H1 (cell line): ENCODE measurements around the gene MBTPS1. TPM values are rescaled to one million over a fixed set of nuclear protein-coding genes. Genes with fewer than 3 reads are reported as not detected.

ENCODE experiments used
- CTCF ChIA-PET: fragments of 300-600 bp; sonication (Branson Sonifier 250); formaldehyde crosslinking; loops from one replicate; lab custom pipeline; 2021; ENCODE audit not compliant: partially characterized antibody; lab: Charles Lee
- POLR2A ChIA-PET: fragments of 300-600 bp; sonication (Branson Sonifier 250); formaldehyde crosslinking; loops from one replicate; lab custom pipeline; 2021; ENCODE audit warnings: inconsistent platforms; ENCODE audit not compliant: partially characterized antibody; lab: Charles Lee
- DNase-seq, 2 experiments: peaks; one replicate each; pipeline versions ENCODE4 v3.0.0 to v3.0.0-alpha.2; 2010 to 2022; ENCODE audit warnings: low spot score in 2 of 2, low read depth in 1 of 2, mixed read lengths in 1 of 2
- FAIRE-seq: peaks from 2 replicates; lab custom pipeline; 2011; peaks lifted over from hg19 to GRCh38; lab: Jason Lieb, UNC
- H2AFZ ChIP-seq: 2 replicates; pipeline ENCODE4 v1.8.1; 2012; ENCODE audit warnings: low read length, inconsistent platforms
- H2AK5ac ChIP-seq: 2 replicates; pipeline ENCODE4 v1.6.1; 2013; ENCODE audit warnings: low read depth, low read length
- H2BK120ac ChIP-seq: replicated peaks from 2 replicates; pipeline ENCODE3; 2013; ENCODE audit warnings: low read depth, low read length, inconsistent platforms
- H2BK12ac ChIP-seq: 2 replicates; pipeline ENCODE4 v1.6.1; 2013; ENCODE audit warnings: low read depth, low read length
- H2BK15ac ChIP-seq: 2 replicates; pipeline ENCODE4 v1.6.1; 2013; ENCODE audit warnings: low read length
- H2BK20ac ChIP-seq: 2 replicates; pipeline ENCODE4 v1.6.1; 2013; ENCODE audit warnings: low read length
- H2BK5ac ChIP-seq: 2 replicates; pipeline ENCODE4 v1.6.1; 2013; ENCODE audit warnings: low read depth, low read length
- H3K14ac ChIP-seq: 2 replicates; pipeline ENCODE4 v1.6.1; 2013; ENCODE audit warnings: inconsistent platforms; ENCODE audit not compliant: insufficient read length
- H3K18ac ChIP-seq: 2 replicates; pipeline ENCODE4 v1.6.1; 2013; ENCODE audit warnings: low read length; ENCODE audit errors: extremely low read depth
- H3K23ac ChIP-seq: 2 replicates; pipeline ENCODE4 v1.6.1; 2013; ENCODE audit warnings: inconsistent platforms; ENCODE audit not compliant: insufficient read length
- H3K23me2 ChIP-seq: 2 replicates; pipeline ENCODE4 v1.6.1; 2013; ENCODE audit warnings: low read depth, low read length
- H3K27ac ChIP-seq: 2 replicates; pipeline ENCODE4 v1.6.1; 2011; ENCODE audit warnings: low read depth, low read length, inconsistent platforms
- H3K27me3 ChIP-seq, 4 experiments: replicated peaks in 1 of 4; 1 replicate in 1 of 4; 2 replicates in 3 of 4; pipeline versions ENCODE4 v1.6.1 to v1.8.1; 2011 to 2013; ENCODE audit warnings: low read length in 3 of 4, mild to moderate bottlenecking in 3 of 4, inconsistent platforms in 2 of 4, mixed read lengths in 2 of 4, moderate library complexity in 1 of 4; ENCODE audit not compliant: control insufficient read depth in 3 of 4, insufficient read depth in 3 of 4; ENCODE audit errors: extremely low read depth in 1 of 4
- H3K36me3 ChIP-seq, 4 experiments: 2 replicates each; pipeline versions ENCODE4 v1.6.1 to v1.8.1; 2011 to 2013; ENCODE audit warnings: mild to moderate bottlenecking in 4 of 4, low read length in 3 of 4, moderate library complexity in 2 of 4, control low read depth in 1 of 4, inconsistent platforms in 1 of 4; ENCODE audit not compliant: insufficient read depth in 4 of 4, control insufficient read depth in 2 of 4
- H3K4ac ChIP-seq: replicated peaks from 2 replicates; pipeline ENCODE3; 2013; ENCODE audit warnings: low read length, low read depth, mixed read lengths, inconsistent platforms; ENCODE audit not compliant: insufficient read length
- H3K4me1 ChIP-seq, 4 experiments: replicated peaks in 1 of 4; 1 replicate in 1 of 4; 2 replicates in 3 of 4; pipeline versions ENCODE4 v1.6.1 to v1.8.1; 2011 to 2013; ENCODE audit warnings: low read length in 3 of 4, inconsistent platforms in 2 of 4, mixed read lengths in 1 of 4; ENCODE audit not compliant: insufficient read depth in 4 of 4, control insufficient read depth in 3 of 4
- H3K4me2 ChIP-seq, 2 experiments: 2 replicates each; pipeline versions ENCODE4 v1.6.1 to v1.8.1; 2011 to 2013; ENCODE audit warnings: low read depth in 2 of 2, low read length in 2 of 2, control low read depth in 1 of 2, inconsistent platforms in 1 of 2, mild to moderate bottlenecking in 1 of 2; ENCODE audit not compliant: insufficient read depth in 1 of 2
- H3K4me3 ChIP-seq, 4 experiments: fragments of 200-600, 300-600 bp in 1 of 4; sonication (generic), shearing (Covaris generic), sonication (Bioruptor Twin) in 1 of 4; 2 replicates each; pipeline versions ENCODE4 v1.5.1 to v1.8.1; 2011 to 2016; ENCODE audit warnings: low read length in 4 of 4, low read depth in 3 of 4, control low read depth in 2 of 4, inconsistent platforms in 2 of 4, mild to moderate bottlenecking in 2 of 4, mixed read lengths in 1 of 4, moderate library complexity in 1 of 4; ENCODE audit not compliant: insufficient read depth in 2 of 4; ENCODE audit errors: extremely low read depth in 1 of 4
- H3K56ac ChIP-seq: replicated peaks from 2 replicates; pipeline ENCODE3; 2013; ENCODE audit warnings: low read depth, mild to moderate bottlenecking, mixed read lengths, low read length, inconsistent platforms; ENCODE audit not compliant: insufficient read length
- H3K79me1 ChIP-seq: 2 replicates; pipeline ENCODE4 v1.6.1; 2013; ENCODE audit warnings: low read depth, low read length, control low read depth
- H3K79me2 ChIP-seq, 2 experiments: 2 replicates each; pipeline versions ENCODE4 v1.6.1 to v1.8.1; 2012 to 2013; ENCODE audit warnings: low read length in 2 of 2, mild to moderate bottlenecking in 2 of 2, inconsistent platforms in 1 of 2; ENCODE audit not compliant: insufficient read depth in 2 of 2, control insufficient read depth in 1 of 2
- H3K9ac ChIP-seq, 4 experiments: replicated peaks in 1 of 4; 1 replicate in 1 of 4; 2 replicates in 3 of 4; pipeline versions ENCODE4 v1.6.1 to v1.8.1; 2011 to 2013; ENCODE audit warnings: low read depth in 3 of 4, low read length in 3 of 4, control low read depth in 2 of 4, mild to moderate bottlenecking in 2 of 4, moderate library complexity in 2 of 4, inconsistent platforms in 1 of 4; ENCODE audit errors: extremely low read depth in 1 of 4
- H3K9me3 ChIP-seq, 2 experiments: 2 replicates each; pipeline versions ENCODE4 v1.6.1 to v1.8.1; 2012 to 2013; ENCODE audit warnings: mild to moderate bottlenecking in 2 of 2, moderate library complexity in 2 of 2, control low read depth in 1 of 2, inconsistent platforms in 1 of 2, low read depth in 1 of 2, low read length in 1 of 2, mixed read lengths in 1 of 2; ENCODE audit not compliant: insufficient read depth in 2 of 2
- H4K20me1 ChIP-seq, 2 experiments: replicated peaks in 1 of 2; 2 replicates each; pipeline versions ENCODE3 to v1.8.1; 2011 to 2013; ENCODE audit warnings: inconsistent platforms in 2 of 2, low read length in 2 of 2, mild to moderate bottlenecking in 1 of 2; ENCODE audit not compliant: insufficient read depth in 2 of 2, control insufficient read depth in 1 of 2
- H4K5ac ChIP-seq: 2 replicates; pipeline ENCODE4 v1.6.1; 2013; ENCODE audit warnings: low read length, low read depth, mixed read lengths, inconsistent platforms; ENCODE audit not compliant: insufficient read length
- H4K8ac ChIP-seq: 2 replicates; pipeline ENCODE4 v1.8.0; 2013; ENCODE audit warnings: mild to moderate bottlenecking, moderate library complexity, low read length, inconsistent platforms; ENCODE audit not compliant: insufficient read depth; ENCODE audit errors: extremely low read depth
- H4K91ac ChIP-seq: replicated peaks from 2 replicates; pipeline ENCODE3; 2013; ENCODE audit warnings: low read length, mixed read lengths, inconsistent platforms; ENCODE audit not compliant: insufficient read length
- TAF1 ChIP-seq: IDR thresholded peaks from 2 replicates; pipeline ENCODE4 v1.6.1; 2011; ENCODE audit warnings: mild to moderate bottlenecking, low read depth, low read length
- TEAD4 ChIP-seq: IDR thresholded peaks from 2 replicates; pipeline ENCODE4 v1.6.1; 2012; ENCODE audit warnings: low read depth, low read length, inconsistent platforms, mixed read lengths
- WGBS, 2 experiments: shearing (Covaris generic) in 1 of 2; methylation state at CpG; one replicate each; pipeline versions ENCODE4 v1.1.6 to v1.1.7; 2013 to 2015; ENCODE audit warnings: low lambda C conversion rate in 2 of 2, mixed read lengths in 2 of 2, inconsistent platforms in 1 of 2, low coverage in 1 of 2, missing lambda C conversion rate in 1 of 2; ENCODE audit not compliant: insufficient replicate concordance in 2 of 2, insufficient coverage in 1 of 2, insufficient read length in 1 of 2; ENCODE audit errors: extremely low coverage in 1 of 2, missing lambda C conversion rate in 1 of 2; 5-methylcytosine and 5-hydroxymethylcytosine counted together
- polyA plus RNA-seq, 7 experiments: library from polyadenylated mRNA; depleted of rRNA in 3 of 7; stranded (reverse) in 5 of 7; unstranded in 2 of 7; fragments of >200 nt in 5 of 7; fragments of 200-250 nt in 2 of 7; gene quantifications; 1 replicate in 5 of 7; 2 replicates in 1 of 7; 4 replicates in 1 of 7; pipeline versions ENCODE4 v1.2.1 to v1.2.3, GENCODE V29; 2011 to 2013; ENCODE audit warnings: missing spikeins in 2 of 7, mixed read lengths in 2 of 7
- total RNA-seq: library from RNA; stranded (reverse); fragmentation: NEBNext Ultra II Directional; extraction: Animal tissue kit (Norgen Biotek cat#: 25700); gene quantifications from 2 replicates; pipeline ENCODE4 v1.2.1, GENCODE V29; 2021

MBTPS1 gene
- total and polyA plus RNA-seq, 2 of the 8 experiments (the other 6 are each of a cell fraction or from before 2014, with no cell fraction given) = 30.6 to 53.3 TPM

DNA sequence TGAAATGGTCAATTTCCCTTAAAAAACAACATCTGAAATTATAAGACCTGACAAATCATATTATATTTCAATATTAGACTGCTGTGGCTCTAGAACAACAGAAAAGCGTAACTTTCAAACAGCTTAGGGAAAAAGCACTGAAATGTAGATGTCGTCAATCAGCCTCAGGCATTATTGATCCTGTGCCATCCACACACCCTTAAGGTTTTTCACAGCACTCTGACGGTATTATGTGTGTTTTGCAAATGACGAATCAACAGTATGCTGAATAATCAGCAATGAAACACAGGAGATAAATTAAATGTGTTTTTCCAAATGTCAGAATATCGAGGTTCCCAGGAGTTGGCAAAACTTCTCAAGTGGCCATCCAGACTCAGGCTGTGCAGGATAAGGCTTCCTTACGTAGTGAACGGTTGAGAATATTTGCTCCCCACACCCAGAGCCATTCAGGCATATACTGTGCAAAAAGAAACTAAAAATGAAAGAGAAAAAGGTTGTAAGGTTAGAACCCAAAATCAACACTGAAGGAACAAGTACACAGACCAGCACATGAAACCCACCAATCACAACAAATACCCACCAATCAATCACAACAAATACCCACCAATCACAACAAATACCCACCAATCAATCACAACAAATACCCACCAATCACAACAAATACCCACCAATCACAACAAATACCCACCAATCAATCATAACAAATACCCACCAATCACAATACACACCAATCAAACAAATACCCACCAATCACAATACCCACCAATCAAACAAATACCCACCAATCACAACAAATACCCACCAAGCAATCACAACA lies 7.7 kb upstream of the MBTPS1 start:
- H3K23ac ChIP-seq = no peak overlapping the region
- 88% methylated on average over 7 of the region's 7 CpGs; no CpG with 5 or more reads in 1 of the 2 experiments for WGBS, 2 experiments
- no peak for TF ChIP-seq TAF1
- TF ChIP-seq TEAD4 = no peak
- TF ChIP-seq, all 59 proteins: peak for 0

More for the DNA sequence above, 7.7 kb upstream of the MBTPS1 start:
- no peak overlapping the region for H2BK5ac ChIP-seq
- FAIRE-seq (no peak), DNase-seq (no peak)
- peaks cover 0 to 5% of the 10 kb centered on the region in 2 experiments for H4K20me1 ChIP-seq
- H3K4me3 ChIP-seq = no peak overlapping the region
- no peak overlapping the region for H2AFZ ChIP-seq
- H3K18ac ChIP-seq = no peak overlapping the region
- no peak overlapping the region for H3K14ac ChIP-seq
- no peak overlapping the region for H4K8ac ChIP-seq
- H4K91ac ChIP-seq = no peak overlapping the region
- H3K4me2 ChIP-seq = no peak overlapping the region
- peaks cover 8 to 33% (median 25%) of the 10 kb centered on the region in 4 experiments for H3K36me3 ChIP-seq
- H3K79me1 ChIP-seq = no peaks in the 10 kb centered on the region
- H3K27ac ChIP-seq = no peak overlapping the region
- H2BK20ac ChIP-seq = no peak overlapping the region
- no peak overlapping the region for H3K4ac ChIP-seq
- no peak overlapping the region for H4K5ac ChIP-seq
- ChIA-PET CTCF (interaction anchor here (2.3 kb wide), 1 partner anchor 51 kb away, joined by 10 read pairs; no protein-coding TSS in a partner anchor), POLR2A (interaction anchor here (1.2 kb wide), 1 partner anchor 10 kb away, joined by 3 read pairs; no protein-coding TSS in a partner anchor)
- H2BK12ac ChIP-seq = no peak overlapping the region
- no peaks in the 10 kb centered on the region for H3K9me3 ChIP-seq
- no peaks in the 10 kb centered on the region for H3K27me3 ChIP-seq
- H3K4me1 ChIP-seq = no peaks in the 10 kb centered on the region
- H2AK5ac ChIP-seq = no peak overlapping the region
- H3K79me2 ChIP-seq = no peaks in the 10 kb centered on the region
- no peak overlapping the region for H2BK120ac ChIP-seq
- peaks cover 7% of the 10 kb centered on the region; the same call in 1 of the 2 replicates for H3K23me2 ChIP-seq
- H3K56ac ChIP-seq = no peak overlapping the region
- H3K9ac ChIP-seq = no peak overlapping the region
- H2BK15ac ChIP-seq = no peak overlapping the region
